ENCODE data around the gene SCYL1. TPM values are rescaled to one million over a fixed set of nuclear protein-coding genes. Genes with fewer than 3 reads are reported as not detected.
"Not testable (repeated sequence)": the region's sequence is repeated elsewhere in the genome, so short reads cannot be mapped to it uniquely, and the experiment has no call there.

SCYL1 gene
- total and polyA plus RNA-seq, 2 of the 4 experiments (the other 2 are of a cell fraction): 96.4 to 150 TPM

DNA sequence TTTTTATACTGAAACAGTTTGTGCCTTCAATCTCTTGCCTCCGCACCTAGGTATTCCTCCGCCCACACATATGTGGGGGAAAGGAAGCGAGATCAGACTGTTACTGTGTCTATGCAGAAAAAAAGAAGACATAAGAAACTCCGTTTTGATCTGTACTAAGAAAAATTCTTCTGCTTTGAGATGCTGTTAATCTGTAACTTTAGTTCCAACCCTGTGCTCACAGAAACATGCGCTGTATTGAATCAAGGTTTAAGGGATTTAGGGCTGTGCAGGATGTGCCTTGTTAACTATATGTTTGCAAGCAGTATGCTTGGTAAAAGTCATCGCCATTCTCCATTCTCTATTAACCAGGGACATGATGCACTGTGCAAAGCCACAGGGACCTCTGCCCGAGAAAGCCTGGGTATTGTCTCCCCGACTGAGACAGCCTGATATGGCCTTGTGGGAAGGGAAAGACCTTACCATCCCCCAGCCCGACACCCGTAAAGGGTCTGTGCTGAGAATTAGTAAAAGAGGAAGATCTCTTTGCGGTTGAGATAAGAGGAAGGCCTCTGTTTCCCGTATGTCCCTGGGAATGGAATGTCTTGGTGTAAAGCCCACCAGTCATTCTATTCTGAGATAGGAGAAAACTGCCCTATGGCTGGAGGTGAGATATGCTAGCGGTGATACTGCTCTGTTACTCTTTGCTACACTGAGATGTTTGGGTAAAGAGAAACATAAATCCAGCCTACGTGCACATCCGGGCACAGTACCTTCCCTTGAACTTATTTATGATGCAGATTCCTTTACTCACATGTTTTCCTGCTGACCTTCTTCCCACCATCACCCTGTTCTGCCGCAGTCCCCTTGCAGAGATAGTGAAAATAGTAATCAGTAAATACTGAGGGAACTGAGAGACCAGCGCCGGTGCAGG is 1.9 kb upstream of the SCYL1 start:
- H4K20me1 ChIP-seq (ENCODE audit: insufficient read depth, low read length): peaks cover 19% of the 10 kb centered on the region; the same call in 1 of the 2 replicates
- H3K14ac ChIP-seq (replicated peaks; ENCODE audit: low read depth, low read length); dilution Hi-C loops (cut with HindIII; ENCODE audit: low sequenced_read_pairs, unreplicated experiment); H3K27me3 ChIP-seq (ENCODE audit: control insufficient read depth, insufficient read depth, low read length); ATAC-seq (ENCODE audit: low read depth); H3K9ac ChIP-seq (ENCODE audit: low read depth, low read length); H2BK5ac ChIP-seq (ENCODE audit: low read depth, low read length, poor library complexity, severe bottlenecking); H3K9me1 ChIP-seq (ENCODE audit: insufficient read depth, low read length); BruUV-seq (replicated peaks); CTCF ChIA-PET; intact Hi-C loops (cut with micrococcal nuclease); in situ Hi-C loops (cut with MboI; ENCODE audit: low sequenced_read_pairs); H4K5ac ChIP-seq (ENCODE audit: low read depth, low read length); H3K18ac ChIP-seq (ENCODE audit: low read depth, low read length); H3K4me2 ChIP-seq (ENCODE audit: low read depth, low read length); H2AK9ac ChIP-seq (replicated peaks; ENCODE audit: low read depth, low read length, poor library complexity); H3K4me3 ChIP-seq (ENCODE audit: insufficient read depth, low read depth, low read length); H2AFZ ChIP-seq (replicated peaks; ENCODE audit: low read length, poor library complexity); DNase-seq; H4K8ac ChIP-seq (ENCODE audit: low read depth in 2 of 2, low read length in 2 of 2); H4K91ac ChIP-seq (ENCODE audit: insufficient read depth, low read depth, low read length); H3K4ac ChIP-seq (ENCODE audit: low read depth, low read length); H3K23ac ChIP-seq (ENCODE audit: low read depth, low read length); H3K56ac ChIP-seq (ENCODE audit: extremely low read depth, insufficient read depth, low read length); H2BK15ac ChIP-seq (ENCODE audit: low read depth, low read length); H3K27ac ChIP-seq (ENCODE audit: insufficient read depth, low read length); POLR2A ChIA-PET (ENCODE audit: unreplicated experiment); H2AK5ac ChIP-seq (ENCODE audit: low read depth, low read length); H3K9me3 ChIP-seq (ENCODE audit: control insufficient read depth, insufficient read depth, low read length); H2BK120ac ChIP-seq (ENCODE audit: low read depth, low read length); H2BK20ac ChIP-seq (ENCODE audit: low read depth, low read length): not testable (repeated sequence)
- H3K79me1 ChIP-seq (ENCODE audit: low read depth in 1 of 2, low read length in 2 of 2): peaks cover 14 to 31% of the 10 kb centered on the region in 2 experiments; a peak in 3 of 4 replicates
- WGBS, 2 experiments (ENCODE audit: extremely low coverage in 2 of 2, insufficient read length in 1 of 2): no CpG with 5 or more reads among the region's 18 CpGs
- peaks cover 16% of the 10 kb centered on the region for H3K36me3 ChIP-seq (ENCODE audit: control insufficient read depth, insufficient read depth, low read length)
- peaks cover 12% of the 10 kb centered on the region for H3K4me1 ChIP-seq (ENCODE audit: control insufficient read depth, insufficient read depth, low read length)

DNA sequence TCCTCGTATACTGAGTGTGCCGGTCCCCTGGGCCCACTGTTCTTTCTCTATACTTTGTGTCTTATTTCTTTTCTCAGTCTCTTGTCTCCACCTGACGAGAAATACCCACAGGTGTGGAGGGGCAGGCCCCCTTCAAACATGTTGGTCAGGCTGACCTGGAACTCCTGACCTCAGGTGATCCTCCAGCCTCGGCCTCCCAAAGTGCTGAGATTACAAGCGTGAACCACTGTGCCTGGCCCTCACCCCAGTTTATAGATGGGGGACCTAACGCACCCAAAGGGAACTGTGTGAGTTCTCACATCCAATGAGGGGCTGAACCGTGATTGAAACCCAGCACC is 1.3 kb upstream of the SCYL1 start:
- POLR2A ChIA-PET (ENCODE audit: unreplicated experiment); H3K4me2 ChIP-seq (ENCODE audit: low read depth, low read length); ATAC-seq (ENCODE audit: low read depth): not testable (repeated sequence)

More for the DNA sequence above, 1.3 kb upstream of the SCYL1 start:
- H3K18ac ChIP-seq (ENCODE audit: low read depth, low read length); H2AK9ac ChIP-seq (replicated peaks; ENCODE audit: low read depth, low read length, poor library complexity); in situ Hi-C loops (cut with MboI; ENCODE audit: low sequenced_read_pairs); H2BK5ac ChIP-seq (ENCODE audit: low read depth, low read length, poor library complexity, severe bottlenecking); H4K91ac ChIP-seq (ENCODE audit: insufficient read depth, low read depth, low read length); H3K56ac ChIP-seq (ENCODE audit: extremely low read depth, insufficient read depth, low read length); H3K9ac ChIP-seq (ENCODE audit: low read depth, low read length); H4K8ac ChIP-seq (ENCODE audit: low read depth in 2 of 2, low read length in 2 of 2); H4K5ac ChIP-seq (ENCODE audit: low read depth, low read length); H3K9me3 ChIP-seq (ENCODE audit: control insufficient read depth, insufficient read depth, low read length); H2BK20ac ChIP-seq (ENCODE audit: low read depth, low read length); H2BK15ac ChIP-seq (ENCODE audit: low read depth, low read length); CTCF ChIA-PET; H3K14ac ChIP-seq (replicated peaks; ENCODE audit: low read depth, low read length); BruUV-seq (replicated peaks); H3K27ac ChIP-seq (ENCODE audit: insufficient read depth, low read length); H3K9me1 ChIP-seq (ENCODE audit: insufficient read depth, low read length); H3K4ac ChIP-seq (ENCODE audit: low read depth, low read length); H3K27me3 ChIP-seq (ENCODE audit: control insufficient read depth, insufficient read depth, low read length); intact Hi-C loops (cut with micrococcal nuclease); dilution Hi-C loops (cut with HindIII; ENCODE audit: low sequenced_read_pairs, unreplicated experiment); DNase-seq; H3K4me3 ChIP-seq (ENCODE audit: insufficient read depth, low read depth, low read length); H2BK120ac ChIP-seq (ENCODE audit: low read depth, low read length): not testable (repeated sequence)
- H3K36me3 ChIP-seq (ENCODE audit: control insufficient read depth, insufficient read depth, low read length): peaks cover 17% of the 10 kb centered on the region
- H2AK5ac ChIP-seq (ENCODE audit: low read depth, low read length): peak overlapping the region; percentile 31; the same call in 1 of the 2 replicates
- H4K20me1 ChIP-seq (ENCODE audit: insufficient read depth, low read length): peaks cover 19% of the 10 kb centered on the region; the same call in 1 of the 2 replicates
- H3K4me1 ChIP-seq (ENCODE audit: control insufficient read depth, insufficient read depth, low read length): peaks cover 12% of the 10 kb centered on the region
- H2AFZ ChIP-seq (replicated peaks; ENCODE audit: low read length, poor library complexity): peak overlapping the region; percentile 18
- WGBS, 2 experiments (ENCODE audit: extremely low coverage in 2 of 2, insufficient read length in 1 of 2): 96% methylated on average over 4 of the region's 7 CpGs; no CpG with 5 or more reads in 1 of the 2 experiments
- peaks cover 15 to 37% of the 10 kb centered on the region in 2 experiments; a peak in 3 of 4 replicates for H3K79me1 ChIP-seq (ENCODE audit: low read depth in 1 of 2, low read length in 2 of 2)
- peak overlapping the region; percentile 24; the same call in 1 of the 2 replicates for H3K23ac ChIP-seq (ENCODE audit: low read depth, low read length)

Data from IMR-90 (cell line).